HPDE6-E6E7 (cell line): ENCODE measurements around the gene CX3CL1.

Experiments used
- DNase-seq: peaks from one replicate; pipeline ENCODE4 v3.0.0; 2011; ENCODE audit warnings: missing footprints; ENCODE audit errors: extremely low spot score

Gene CX3CL1

DNA sequence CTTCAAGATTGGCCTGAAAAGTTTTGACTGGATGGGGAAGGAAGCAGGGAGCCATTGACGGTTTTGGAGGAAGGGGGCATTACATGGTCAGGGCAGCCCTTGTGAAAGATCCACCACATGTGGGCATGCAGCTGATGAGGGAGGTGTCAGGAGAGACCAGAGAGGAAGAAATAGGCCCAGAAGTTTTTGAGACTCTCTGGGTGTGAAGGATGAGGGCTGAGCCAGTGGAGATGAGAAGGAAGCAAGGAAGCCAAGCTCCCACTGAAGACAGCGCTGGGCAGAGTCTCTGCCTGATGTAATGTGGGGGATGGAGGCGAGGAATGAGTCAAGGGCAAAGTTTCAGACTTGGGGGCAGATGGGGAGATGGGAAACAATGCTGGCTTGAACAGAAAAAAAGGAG, 32.8 kb downstream of the CX3CL1 start:
- no peak for DNase-seq

DNA sequence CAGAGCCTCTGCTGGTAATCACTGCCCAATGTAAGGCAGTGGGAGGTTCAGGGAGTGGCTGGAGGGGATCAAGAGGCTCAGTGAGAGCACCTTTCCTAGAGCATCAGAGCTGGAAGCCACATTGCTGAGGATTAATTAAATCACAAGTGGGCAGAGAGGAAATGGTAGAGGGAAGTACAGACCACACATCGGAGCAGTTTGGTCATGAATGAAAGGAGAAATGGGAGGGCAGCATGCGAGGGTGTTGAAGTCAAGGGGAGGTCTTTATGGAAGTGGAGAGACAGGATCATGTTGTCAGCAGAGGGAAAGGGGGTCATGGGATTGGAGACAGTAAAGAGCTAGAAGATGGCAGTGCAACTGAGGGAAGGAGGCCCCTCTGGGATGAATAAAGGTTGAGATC, 34.6 kb downstream of the CX3CL1 start:
- DNase-seq = no peak

DNA sequence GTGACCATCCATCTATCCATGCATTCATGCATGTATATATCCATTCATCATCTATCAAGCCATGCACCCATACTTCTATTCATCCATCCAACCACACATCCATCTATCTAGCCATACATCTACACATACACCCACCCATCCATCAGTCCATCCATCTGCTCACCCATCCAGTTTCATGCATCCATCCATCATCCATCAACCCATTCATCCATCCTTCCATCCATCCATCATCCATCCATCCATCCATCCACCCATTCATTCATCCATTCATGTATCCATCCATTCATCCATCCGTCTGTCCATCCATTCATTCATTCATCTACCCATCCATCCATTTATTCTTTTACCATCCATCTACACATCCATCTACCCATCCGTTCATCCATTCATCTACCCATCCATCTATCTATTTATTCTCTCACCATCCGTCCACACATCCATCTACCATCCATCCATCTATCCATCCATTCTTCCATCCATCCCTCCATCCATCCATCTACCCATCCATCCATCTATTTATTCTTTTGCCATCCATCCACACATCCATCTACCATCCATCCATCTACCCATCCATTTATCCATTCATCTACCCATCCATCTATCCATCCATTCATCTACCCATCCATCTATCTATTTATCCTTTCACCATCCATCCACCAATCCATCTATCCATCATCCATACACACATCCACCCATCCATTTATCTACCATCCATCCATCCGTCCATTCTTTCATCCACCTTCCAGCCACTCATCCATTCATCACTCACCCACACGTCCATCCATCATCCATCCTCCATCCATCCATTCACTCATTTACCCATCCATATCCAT, 35.4 kb downstream of the CX3CL1 start:
- DNase-seq = no peak

DNA sequence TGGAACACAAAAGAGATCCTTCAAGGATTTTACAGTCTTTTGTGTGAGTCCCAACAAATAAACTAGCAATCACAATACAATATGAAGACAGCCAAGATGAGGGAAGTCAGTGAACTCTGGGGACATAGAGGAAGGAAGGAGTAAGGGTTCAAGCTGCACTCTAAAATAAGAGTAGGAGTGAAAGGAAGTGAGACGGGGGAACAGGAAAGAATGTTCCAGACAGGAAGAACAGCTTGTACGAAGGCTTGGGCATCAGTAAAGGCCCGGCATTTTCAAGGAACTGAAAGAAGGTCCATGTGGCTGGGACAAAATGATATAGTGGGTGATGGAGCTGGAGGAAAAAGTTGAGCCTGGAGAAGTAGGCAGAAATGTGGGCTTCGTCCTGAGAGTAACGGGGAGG, 36.8 kb downstream of the CX3CL1 start:
- DNase-seq = no peak

DNA sequence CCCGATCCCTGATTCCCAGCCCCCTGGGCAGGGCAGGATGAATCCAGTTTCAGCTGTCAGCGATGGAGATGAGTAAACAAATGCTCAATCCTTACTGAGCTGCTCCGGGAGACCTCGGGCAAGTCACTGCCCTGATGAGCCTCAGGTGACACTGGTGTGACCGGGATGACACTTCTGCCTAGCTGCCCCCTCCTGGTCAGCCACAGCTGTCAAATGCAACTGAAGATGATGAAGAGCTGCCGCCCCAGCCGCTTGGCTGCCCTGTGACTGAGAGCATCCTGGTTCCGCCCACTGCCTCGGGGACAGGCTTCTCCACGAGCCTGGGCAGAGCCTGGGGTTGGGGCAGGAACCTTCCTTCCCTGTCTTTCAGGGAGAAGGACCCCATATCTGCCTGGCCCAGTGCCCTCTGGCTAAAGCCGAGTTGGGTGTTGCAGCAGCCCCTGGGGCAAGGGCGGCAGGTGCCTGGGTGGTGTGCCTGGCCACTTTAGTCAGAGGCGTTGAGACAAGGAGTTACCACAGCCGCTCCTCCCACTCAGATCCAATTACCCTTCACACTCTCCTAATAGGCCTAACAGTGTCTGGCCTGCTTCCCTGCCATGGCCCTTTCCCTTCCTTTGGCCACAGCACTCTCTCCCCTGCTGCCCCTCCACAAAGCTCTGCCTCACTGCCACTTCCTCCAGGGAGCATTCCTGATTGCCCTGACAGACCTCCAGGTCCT, 37.7 kb downstream of the CX3CL1 start:
- no peak for DNase-seq

DNA sequence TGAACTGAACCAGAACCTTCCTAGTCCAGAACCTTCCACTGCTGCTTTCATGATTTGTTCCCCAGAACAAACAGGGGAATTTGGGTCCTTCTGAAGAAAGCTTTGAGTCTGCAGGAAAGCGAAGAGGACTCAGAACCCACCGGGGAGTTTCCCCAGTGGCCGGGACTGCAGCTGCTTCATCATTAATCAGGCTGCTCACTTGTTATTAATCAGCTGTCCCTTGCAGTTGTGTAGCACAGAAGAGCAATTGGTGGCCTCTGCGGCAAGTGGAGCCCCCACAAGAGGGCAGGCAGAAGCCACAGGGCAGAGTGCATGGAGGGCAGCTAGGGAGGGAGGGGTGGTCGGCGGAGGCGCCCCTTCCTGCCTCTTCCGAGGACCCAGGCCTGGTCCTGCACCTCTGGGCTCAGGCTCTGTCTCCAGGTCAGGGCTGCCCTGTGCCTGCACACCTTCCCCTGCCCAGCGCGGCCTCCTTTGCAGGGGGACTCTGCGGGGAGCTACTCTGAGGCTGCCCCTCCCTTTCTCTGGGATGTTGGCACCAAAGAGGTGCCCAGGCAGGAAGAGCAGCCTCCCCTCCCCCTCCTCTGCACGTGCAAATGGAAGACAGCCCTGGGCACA, 39.2 kb downstream of the CX3CL1 start:
- DNase-seq = no peak

DNA sequence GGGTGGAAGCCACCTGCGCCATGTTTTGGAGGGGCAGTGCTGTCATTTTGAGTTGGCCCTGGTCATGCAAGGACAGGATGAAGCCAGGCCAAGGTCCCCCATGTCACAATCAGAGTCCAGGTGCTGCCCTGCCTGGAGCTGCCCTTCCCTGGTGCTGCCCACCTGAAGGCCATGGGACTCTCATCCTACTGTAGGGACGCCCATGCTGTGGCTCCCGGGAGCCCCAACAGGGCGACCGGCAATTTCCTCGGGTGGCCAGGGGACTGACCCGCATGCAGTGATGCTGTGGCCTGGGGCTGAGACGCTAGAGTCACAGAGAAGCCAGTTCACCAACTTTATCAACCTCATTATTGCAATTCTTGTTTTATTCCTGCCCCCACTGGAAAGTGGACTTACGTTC, 40.3 kb downstream of the CX3CL1 start:
- DNase-seq = no peak

DNA sequence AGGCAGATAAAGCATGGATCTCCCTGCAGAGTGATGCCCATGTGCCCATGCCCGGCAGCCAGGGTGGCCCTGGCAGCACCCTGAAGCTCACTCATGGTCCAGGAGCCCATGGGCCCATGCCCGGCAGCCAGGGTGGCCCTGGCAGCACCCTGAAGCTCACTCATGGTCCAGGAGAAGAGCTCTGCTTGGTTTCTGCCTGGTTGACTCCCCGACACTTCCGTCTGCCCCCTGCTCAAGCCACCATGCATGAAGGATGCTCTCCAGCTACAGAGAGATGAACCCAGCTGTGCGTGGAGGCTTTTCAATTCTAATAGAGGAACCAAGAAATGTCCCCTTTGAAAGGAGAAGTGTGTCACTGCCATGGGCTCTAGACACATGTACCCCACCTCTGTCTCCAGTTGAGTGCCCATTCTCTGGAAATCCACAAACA, 41.0 kb downstream of the CX3CL1 start:
- DNase-seq = no peak

DNA sequence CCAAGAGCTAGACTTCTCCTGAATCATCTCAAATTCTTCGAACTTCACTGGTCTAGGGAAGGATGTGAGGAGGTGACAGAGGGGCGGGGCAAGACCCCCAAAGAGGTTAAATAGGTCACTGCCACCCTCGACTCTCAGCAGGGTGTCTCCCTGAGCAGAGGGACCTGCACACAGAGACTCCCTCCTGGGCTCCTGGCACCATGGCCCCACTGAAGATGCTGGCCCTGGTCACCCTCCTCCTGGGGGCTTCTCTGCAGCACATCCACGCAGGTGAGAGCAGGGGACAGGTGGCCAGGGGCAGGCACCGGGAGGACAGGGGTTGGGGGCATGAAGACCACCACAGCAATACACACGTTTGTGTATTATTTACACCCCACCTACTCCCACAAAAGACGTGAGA, 41.4 kb downstream of the CX3CL1 start:
- no peak for DNase-seq

DNA sequence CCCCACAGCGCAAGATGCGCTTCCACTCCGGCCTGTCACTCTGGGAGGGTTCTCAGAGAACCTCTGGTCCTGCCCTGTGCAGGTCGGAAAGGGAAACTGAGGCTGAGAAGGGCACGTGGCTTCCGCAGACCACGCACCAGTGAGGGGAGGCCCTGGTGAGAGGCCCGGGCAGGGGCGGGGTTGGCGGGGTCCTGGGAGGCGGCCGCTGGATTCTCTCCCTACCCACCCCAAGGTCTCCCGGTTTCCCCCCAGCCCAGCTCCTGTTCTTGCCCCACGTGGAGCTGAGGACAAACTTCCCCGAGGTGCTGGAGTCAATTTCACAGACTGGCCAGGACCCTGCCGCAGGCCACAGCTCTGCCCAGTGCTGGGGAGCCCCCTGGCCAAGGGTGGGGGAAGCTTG, 43.8 kb downstream of the CX3CL1 start:
- no peak for DNase-seq

DNA sequence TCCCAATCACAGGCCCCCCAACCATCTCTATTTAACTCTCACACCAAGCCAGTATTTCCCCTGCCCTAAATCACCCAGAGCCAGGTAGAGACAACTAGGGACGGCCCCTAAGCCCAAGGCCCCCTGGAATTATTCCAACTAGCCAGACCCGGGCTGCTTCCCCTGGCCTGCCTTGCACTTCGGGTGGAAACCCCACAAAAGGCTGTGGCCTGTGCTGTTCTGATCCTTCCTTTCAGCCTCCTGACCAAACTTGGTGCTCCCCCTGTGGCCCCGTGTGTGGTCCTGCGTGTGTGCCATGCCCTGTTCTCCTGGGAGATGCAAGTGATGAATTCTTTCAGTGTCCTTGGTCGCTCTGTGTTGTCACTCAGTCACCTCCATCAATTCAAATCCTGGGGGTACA, 47.2 kb downstream of the CX3CL1 start:
- no peak for DNase-seq

DNA sequence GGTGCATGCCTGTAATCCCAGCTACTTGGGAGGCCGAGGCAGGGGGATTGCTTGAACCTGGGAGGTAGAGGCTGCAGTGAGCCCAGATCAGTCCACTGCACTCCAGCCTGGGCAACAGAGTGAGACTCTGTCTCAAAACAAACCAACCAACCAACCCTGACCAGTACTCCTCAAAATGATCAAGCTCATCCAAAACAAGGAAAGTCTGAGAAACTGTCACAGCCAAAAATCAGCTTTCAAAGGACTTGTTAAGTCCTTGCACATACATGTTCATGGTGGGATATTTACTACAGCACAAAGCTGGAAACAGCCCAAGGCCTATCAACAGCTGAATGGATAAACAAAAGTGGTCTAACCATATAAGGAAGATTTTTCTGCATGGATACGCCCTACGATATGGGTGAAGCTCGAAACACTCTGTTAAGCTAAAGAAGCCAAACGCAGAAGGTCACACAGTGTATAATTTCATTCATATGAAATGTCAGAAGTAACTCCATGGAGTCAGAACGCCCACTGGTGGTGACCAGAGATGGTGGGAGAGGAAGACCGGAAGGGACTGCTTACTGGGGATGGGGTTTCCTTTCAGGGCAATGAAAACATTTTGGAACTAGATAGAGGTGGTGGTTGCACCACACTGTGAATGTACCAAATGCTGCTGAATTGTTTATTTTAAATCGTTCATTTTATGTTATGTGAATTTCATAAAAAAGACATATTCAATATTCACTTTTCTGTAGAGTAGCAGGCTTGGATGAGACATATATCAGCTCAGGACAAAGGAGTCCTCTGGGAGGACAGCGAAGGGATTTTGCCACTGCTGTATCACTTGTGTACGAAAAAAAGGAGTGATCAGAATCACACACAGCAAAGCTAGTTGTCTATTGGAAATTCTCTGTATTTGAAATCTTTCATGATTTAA, 50.0 kb downstream of the CX3CL1 start:
- DNase-seq = peak; percentile 46

DNA sequence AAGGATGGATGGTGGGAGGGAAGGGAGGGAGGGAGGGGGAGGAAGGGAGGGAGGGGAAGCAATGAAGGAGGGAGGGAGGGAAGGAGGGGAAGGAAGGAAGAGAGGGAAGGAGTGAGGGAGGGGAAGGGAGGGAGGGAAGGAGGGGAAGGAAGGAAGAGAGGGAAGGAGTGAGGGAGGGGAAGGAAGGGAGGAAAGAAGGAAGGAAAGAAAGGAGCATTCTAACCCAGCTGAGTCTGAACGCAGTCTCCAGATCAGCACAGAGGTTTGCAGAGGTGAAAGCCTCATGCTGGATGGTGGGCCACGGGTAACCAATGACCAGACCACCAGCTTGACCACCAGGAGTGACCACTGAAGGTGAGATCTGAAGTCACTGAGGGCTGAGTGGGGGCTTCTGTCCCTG, 50.9 kb downstream of the CX3CL1 start:
- DNase-seq = no peak

DNA sequence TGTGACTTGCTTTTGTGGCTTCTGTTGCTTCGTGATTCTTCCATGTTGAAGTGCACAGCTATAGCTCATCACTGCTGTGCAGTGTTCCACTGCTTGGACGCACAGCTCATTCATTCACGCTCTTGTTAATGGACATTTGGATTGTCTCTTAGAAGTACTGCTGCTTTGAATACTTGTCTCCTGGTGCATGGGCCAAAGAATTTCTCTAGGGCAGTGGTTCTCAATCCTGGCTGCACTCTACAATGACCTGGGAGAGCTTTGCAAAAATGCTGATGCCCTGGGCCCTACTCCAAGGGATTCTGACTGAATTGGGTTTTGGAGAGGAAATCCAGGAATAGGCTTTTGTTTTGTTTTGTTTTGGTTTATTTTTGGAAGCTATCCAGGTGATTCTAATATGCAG, 52.3 kb downstream of the CX3CL1 start:
- DNase-seq = no peak

DNA sequence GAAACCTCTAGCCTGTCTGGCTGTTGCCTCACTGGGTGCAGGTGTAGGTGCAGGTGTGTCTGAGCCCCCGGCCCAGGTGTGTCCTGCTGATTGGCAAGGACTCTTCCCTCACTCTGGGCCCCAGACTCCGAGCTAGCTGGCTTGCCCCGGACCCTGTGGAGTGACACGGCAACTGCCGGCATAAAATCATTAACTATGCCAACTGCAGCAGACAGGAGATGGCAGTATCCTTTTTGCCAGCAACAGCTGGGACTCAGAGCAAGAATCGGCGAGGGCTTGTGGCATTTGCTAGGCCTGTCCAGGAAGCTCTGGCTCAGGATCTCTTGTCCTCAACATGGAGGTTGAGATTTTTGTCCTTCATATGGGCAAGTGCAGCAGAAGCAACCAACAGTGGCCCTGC, 54.1 kb downstream of the CX3CL1 start:
- no peak for DNase-seq

DNA sequence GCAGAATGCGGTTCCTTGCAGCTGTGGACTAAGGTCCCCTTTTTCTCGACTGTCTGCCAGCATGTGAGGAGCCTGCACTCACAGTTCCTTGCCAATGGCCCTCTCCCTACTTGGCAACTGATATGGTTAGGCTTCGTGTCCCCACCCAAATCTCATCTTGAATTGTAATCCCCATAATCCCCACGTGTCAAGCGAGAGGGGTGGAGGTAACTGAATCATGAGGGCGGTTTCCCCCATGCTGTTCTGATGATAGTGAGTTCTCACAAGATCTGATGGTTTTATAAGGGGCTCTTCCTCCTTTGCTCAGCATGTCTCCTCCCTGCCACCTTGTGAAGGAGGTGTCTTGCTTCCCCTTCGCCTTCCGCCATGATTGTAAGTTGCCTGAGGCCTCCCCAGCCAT, 55.0 kb downstream of the CX3CL1 start:
- DNase-seq = no peak

DNA sequence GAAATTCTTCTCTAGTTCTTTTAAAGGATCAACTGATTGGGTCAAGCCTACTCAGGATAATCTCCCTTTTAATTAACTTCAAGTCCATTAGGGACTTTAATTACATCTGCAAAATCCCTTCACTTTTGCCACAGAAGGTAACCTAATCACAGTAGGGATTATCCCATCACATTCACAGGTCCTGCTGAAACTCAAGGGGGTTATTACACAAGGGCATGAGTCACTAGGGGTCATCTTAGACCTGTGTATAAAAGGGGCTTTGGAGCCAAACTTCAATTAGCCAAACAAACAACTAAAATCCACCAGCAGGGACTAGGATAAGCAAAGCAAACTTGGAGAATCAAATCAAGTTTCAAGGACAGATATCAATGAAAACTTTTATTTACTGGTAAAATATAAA, 55.5 kb downstream of the CX3CL1 start:
- DNase-seq = no peak

DNA sequence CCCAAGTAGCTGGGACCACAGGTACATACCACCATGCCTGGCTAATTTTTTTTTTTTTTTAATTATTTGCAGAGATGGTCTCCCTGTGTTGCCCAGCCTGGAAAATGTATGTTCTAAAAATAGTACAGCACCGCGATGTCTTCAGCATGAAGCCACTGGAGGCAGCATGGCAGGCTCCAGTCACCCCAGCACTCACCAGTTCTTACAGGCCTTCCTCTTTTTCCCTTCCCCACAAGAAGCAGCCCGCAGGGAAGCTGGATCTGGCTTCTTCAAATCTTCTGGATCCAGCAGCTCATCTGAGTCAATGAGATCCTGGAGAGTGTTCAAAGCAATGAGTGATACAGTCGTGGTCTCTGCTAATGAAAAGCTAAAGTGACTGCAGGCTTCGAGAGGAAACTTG, 58.7 kb downstream of the CX3CL1 start:
- DNase-seq = no peak

DNA sequence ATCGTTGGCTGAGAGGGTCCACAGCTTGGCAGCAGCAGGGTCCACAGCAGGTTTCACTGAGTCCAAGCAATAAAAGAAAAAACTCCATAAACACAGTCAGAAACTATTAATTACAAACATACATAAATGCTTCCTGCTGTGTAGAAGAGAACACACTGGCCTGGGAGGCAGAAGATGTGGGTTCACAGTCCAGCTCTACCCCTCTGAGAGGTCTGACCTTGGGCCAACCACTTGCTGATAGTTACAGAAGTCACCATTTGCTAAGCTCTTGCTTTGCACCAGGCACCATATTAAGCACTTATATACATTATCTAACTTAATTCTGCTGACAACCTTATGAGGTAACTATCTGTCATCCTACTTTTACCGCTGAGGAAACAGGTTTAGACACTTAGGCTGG, 60.2 kb downstream of the CX3CL1 start:
- no peak for DNase-seq

DNA sequence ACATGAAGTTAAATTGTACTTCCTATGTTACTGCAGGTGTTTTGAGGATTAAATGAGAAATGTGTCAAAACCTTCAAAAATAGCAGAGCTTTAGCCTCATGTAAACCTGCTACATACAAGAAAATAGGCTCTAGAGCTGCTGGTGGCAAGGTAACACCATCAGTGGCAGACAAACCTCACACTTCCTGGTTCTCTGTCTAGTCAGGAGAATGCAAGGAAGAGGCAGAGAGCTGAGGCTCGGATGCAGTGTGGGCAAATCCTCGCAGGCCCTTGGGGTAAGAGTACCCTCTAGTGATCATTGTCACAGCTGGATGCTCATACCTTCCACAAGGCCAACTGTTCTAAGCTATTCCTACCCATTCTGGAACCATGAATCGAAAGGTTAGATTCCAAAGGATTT, 60.7 kb downstream of the CX3CL1 start:
- DNase-seq = no peak

DNA sequence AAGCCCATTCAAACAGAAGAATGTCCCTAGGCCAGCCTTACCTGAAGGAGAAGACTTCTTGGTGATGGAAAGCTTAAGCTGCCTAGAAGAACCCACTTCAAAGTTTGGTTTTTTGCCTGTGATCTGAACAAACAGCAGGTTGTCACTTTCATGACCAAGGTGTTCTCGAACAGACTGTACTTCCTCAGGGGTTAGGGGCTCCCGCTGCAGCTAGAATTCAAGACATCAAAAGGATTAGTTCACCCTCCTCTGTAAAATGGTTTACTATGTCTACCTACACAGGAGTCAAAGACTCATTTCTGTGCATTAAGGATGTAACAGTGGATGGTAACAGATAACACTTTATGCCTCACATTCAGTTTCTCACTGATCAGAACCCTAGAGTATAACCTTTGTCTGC, 61.7 kb downstream of the CX3CL1 start:
- no peak for DNase-seq
